GM18870 (cell line): Measurements from ENCODE around the gene RCE1.

Experiments used
- ATAC-seq: cut with Tn5 transposase; IDR thresholded peaks from one replicate; pipeline ENCODE4 v1.9.1; 2021; ENCODE audit warnings: moderate library complexity; ENCODE audit not compliant: unreplicated experiment

RCE1 gene

DNA sequence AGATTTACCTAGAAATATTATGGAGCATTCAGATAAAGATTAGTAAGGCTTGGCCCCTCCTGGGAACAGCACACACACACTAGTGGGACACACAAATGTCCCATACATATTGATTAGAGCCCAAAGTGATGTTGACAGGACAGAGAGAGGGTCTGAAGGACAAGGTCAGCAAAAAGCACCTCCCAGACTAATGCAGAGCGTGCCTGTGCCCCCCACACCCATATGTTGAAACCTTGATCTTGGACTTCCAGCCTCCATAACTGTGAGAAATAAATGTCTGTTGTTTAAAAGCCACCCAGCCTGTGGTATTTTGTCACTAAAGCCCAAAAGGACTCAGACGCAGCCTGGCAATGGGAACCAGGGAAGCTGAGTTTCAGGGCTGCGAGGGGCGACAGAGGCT, 41.2 kb downstream of the RCE1 start:
- no peak for ATAC-seq

DNA sequence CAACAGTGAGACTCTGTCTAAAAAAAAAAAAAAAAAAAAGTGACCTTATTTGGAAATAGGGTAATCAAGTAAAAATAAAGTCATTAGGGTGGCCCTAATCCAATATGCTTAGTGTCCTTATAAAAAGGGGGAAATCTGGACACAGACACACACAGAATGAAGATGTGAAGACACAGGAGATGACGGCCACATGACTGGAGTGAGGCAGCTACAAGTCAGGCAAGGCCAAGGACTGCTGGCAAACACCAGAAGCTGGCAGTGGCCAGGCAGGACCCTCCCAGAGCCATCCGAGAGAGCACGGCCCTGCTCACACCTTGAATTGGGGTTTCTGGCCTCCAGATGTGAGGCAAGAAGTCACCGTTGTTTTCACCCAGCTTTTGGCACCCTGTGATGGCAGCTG, 42.2 kb downstream of the RCE1 start:
- no peak for ATAC-seq

DNA sequence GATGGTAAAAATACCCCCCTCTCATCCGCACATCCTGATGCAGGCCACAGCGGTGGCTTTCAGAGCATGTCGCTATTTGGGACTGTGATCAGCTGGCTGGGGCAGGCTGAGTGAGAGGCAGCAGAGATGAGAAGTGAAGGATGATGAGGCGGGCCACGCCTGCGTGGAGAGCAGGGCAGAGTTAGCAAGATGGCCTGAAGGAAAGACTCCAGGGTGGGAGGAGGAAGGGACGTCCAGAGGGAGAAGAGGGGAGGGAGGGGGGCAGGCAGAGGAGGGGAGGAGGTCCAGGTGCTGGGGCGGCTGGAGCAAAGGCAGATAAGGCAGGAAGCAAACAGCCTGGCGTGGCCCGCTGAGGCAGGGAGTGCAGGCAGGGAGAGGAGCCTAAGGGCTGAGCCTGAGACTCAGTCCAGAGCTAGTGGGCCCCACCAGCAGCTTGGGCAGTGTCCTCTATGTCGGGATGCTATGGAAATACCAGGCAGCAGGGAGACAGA, 42.8 kb downstream of the RCE1 start:
- no peak for ATAC-seq

DNA sequence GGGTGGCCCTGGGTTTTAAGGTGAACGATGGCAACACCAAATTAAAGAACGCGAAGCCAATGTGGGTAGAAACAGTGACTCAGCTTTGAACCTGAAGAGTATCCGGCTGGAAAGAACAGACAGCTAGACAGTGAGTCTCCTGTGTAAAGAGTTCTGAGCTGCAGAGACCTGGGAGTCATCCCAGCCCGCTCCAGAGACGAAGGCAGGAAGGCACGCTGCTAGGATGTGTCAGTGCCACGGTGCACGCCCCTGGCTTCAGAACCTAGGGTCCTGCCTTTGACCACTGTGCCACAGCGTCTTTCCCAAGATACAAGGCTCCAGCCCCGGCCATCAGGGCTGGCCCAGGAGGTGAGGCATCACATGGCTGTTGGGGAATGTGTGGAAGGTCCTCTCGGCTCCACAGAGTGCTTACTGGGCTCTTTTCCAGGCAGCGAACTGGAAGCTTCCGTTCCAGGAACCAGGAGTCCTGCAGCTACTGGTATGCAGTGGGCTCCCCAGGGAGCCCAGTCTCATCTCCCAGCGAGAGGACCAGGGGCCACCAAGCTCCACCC, 43.5 kb downstream of the RCE1 start:
- ATAC-seq: no peak

DNA sequence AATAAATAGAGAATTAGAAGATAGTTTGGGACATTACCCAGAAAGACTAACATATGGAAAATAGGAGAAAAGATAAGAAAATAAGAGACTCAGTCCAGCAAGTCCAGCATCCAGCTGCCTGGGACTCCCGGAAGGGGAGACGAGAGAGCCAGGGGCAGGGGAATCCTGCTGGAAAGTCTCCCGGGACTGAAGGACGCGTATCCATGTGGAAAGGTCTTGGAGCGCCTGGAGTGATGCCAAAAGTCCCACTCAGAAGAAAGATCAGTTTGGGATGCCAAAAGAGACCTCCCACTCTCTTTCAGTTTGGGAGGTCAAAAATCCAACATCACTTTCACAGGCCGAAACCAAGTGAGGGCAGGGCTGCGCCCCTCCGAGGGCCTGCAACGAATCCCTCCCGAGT, 44.3 kb downstream of the RCE1 start:
- no peak for ATAC-seq

DNA sequence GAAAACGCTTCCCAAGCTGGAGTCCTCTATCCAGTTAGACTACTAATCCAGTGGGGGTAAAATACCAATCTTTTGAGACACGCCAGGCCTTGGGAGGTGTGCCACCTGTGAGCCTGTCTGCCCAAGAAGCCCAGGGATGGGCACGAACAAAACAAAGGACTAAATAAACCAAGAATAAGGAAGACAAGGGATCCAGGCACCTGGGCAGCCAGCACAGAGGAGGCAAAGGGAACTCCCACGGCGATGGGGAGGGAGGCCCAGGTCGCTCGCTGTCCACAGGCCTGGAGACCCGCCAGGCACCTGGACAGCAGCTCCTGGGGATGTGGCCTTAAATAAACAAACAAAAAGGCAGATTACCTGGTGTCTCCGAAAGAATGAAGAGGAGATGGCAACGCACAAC, 45.0 kb downstream of the RCE1 start:
- no peak for ATAC-seq

DNA sequence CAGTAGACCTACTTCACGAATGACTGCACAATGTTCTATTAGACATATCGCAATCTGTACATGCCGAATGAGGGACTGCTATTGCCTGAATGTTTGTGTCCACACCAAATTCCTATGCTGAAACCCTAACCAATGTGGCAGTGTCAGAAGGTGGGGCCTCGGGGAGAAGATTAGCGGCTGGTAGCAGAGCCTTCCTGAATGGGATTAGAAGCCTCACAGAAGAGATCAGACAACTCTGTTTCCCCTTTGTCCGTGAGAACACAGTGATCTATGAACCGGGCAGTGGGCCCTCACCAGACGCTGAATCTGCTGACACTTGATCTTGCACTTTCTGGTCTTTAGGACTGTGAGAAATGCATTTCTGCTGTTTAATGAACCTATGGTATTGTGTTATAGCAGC, 46.7 kb downstream of the RCE1 start:
- ATAC-seq: no peak

DNA sequence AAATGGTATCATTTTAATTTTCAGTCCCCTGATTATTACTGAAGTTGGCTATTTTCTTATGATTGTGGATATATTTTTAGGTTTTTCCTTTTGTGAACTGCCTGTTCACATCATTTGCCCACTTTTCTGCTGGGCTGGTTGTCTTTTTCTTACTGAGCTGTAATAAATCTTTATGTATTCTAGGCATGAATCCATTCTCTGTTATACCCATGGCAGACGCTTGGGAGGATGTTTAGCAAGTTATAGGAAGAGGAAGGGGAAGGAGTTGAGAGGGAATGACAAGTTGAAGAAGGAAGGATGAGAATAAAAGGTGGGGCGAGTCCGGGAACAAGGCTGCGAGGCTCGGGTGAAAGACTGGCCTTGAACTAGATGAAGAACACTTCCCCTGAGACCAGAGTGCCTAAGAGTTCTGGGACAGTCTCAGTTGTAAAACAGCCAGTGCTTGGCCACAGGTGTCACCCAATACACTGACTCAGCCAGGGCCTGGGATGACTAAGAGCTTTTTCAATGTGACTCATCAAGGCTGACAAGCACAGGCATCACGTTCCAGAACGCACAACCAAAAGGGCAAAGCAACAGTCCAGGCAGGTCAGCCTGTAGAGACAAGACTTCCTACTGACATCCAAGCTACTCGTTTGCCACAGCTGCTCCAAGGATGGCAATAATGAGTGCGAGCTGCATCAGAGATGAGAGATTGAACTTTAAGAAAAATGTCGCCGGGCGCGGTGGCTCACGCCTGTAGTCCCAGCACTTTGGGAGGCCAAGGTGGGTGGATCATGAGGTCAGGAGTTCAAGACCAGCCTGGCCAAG, 48.8 kb downstream of the RCE1 start:
- peak; percentile 80 for ATAC-seq

DNA sequence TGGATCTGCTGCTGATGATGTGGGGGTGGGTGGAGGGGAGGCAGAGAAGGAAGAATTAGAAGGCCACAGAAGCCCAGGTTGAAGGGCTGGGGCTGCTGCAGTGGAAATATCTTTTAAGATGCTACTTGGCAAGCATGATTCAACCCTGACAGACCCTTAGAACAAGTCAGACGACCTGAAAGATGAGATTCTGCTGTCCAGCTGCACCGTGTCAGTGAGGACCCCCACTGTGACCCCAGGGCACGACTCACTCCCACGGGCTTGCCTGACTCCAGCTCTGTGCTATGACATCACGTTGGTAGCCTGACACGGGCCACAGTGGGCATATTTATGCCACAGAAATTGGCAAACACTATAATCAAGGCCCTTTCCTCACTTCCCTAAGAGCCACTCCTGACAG, 49.7 kb downstream of the RCE1 start:
- no peak for ATAC-seq

DNA sequence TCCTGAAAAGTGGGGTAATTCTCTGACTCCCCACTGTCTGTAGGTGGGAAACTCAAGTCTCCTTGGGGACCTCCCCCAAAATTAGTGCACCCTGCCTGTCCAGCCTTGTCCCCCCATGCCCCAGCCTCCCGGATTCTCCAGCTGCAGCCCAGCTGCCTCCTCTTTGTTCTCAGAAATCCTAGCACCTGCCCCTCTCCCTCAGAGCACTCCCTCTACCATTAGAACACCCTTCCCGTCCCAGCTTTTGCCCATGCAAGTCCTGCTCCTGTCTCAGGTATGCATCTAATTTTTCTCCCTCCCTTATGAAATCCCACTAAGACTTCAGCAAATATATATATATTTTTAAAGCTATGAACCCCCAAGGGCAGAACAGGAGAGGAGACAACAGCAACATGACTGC, 50.9 kb downstream of the RCE1 start:
- no peak for ATAC-seq
